Left lung (tissue), 10 donors: ENCODE data around the gene AKR1B1. TPM values are rescaled to one million over a fixed set of nuclear protein-coding genes. Genes with fewer than 3 reads are reported as not detected.

Source experiments
- ATAC-seq: fragments of 200-7000 bp; cut with Tn5 transposase; one replicate; pipeline ENCODE4 v1.9.1; 2020; ENCODE audit warnings: moderate library complexity
- DNase-seq, 4 donors: peaks; one replicate each; pipeline ENCODE4 v3.0.0-alpha.2; 2013 to 2020
- H3K27ac ChIP-seq, 2 donors: fragments of 200-600 bp; sonication (generic) in 1 of 2; one replicate each; pipeline versions ENCODE4 v1.5.0 to v1.8.0; 2020 to 2021
- H3K27me3 ChIP-seq, 2 donors: fragments of 200-600 bp; sonication (generic) in 1 of 2; one replicate each; pipeline versions ENCODE4 v1.5.0 to v1.8.0; 2020 to 2021
- H3K36me3 ChIP-seq, 2 donors: fragments of 200-600 bp; sonication (generic) in 1 of 2; one replicate each; pipeline versions ENCODE4 v1.5.0 to v1.8.0; 2020 to 2021
- H3K4me1 ChIP-seq, 2 donors: fragments of 200-600 bp; one replicate each; pipeline ENCODE4 v1.8.0; 2021
- H3K4me3 ChIP-seq, 2 donors: fragments of 200-600 bp; sonication (generic) in 1 of 2; one replicate each; pipeline versions ENCODE4 v1.5.0 to v1.8.0; 2020 to 2021; ENCODE audit warnings: mild to moderate bottlenecking in 1 of 2
- H3K9me3 ChIP-seq, 2 donors: fragments of 200-600 bp; sonication (generic) in 1 of 2; one replicate each; pipeline versions ENCODE4 v1.5.0 to v1.8.0; 2020 to 2021
- CTCF ChIP-seq, 2 donors: fragments of 200-600 bp; sonication (generic) in 1 of 2; IDR thresholded peaks; one replicate each; pipeline versions ENCODE4 v1.5.0 to v1.8.0; 2021; ENCODE audit warnings: antibody characterized with exemption in 2 of 2
- intact Hi-C, 2 donors: fragments of 100-400 bp; cut with DNase I; formaldehyde crosslinking; loops; one replicate each; pipeline versions ENCODE4 v1.11.2 to v1.14.2; 2022
- polyA plus RNA-seq, 6 donors: library from polyadenylated mRNA; unstranded; fragments of 120-200 nt; gene quantifications; one replicate each; pipeline ENCODE4 v1.2.1, GENCODE V29; 2013; ENCODE audit not compliant: insufficient read length in 6 of 6
- total RNA-seq, 2 donors: library from RNA; stranded (reverse); fragmentation: NEBNext Ultra II Directional; extraction: Animal tissue kit (Norgen Biotek cat#: 25700); gene quantifications; one replicate each; pipeline ENCODE4 v1.2.1, GENCODE V29; 2021
- donor health status: DM: no; HTN: yes; CAD: no.
- donor health status: DM: no; HTN: no; CAD: no.

The AKR1B1 gene
- total and polyA plus RNA-seq, 8 donors = 63.8 to 85.0 (median 69.3) TPM

GRCh38 chr7:134444961-134445315 is 14.0 kb downstream of the AKR1B1 start:
- no peak for DNase-seq
- Histone ChIP-seq H3K27ac (no peak overlapping the region), H3K4me1 (no peaks in the 10 kb centered on the region), H3K27me3 (no peaks in the 10 kb centered on the region), H3K4me3 (no peak overlapping the region), H3K36me3 (peaks cover 0 to 86% of the 10 kb centered on the region in 2 donors), H3K9me3 (no peaks in the 10 kb centered on the region)
- no peak for TF ChIP-seq CTCF (IDR thresholded peaks at IDR 0.05)
- ATAC-seq = no peak
- intact Hi-C loops = no loop called here

- Histone ChIP-seq H3K9me3 (no peaks in the 10 kb centered on the region), H3K4me1 (no peaks in the 10 kb centered on the region), H3K4me3 (no peak overlapping the region), H3K27ac (no peak overlapping the region), H3K27me3 (no peaks in the 10 kb centered on the region), H3K36me3 (peaks cover 0 to 81% of the 10 kb centered on the region in 2 donors)
- TF ChIP-seq CTCF (IDR thresholded peaks at IDR 0.05) = no peak
- intact Hi-C loops = no loop called here
- ATAC-seq (peak; percentile 44), DNase-seq (no peak)
Measured at GRCh38 chr7:134444198-134444960, 14.5 kb downstream of the AKR1B1 start.

- Histone ChIP-seq H3K27ac (no peak overlapping the region), H3K4me1 (no peaks in the 10 kb centered on the region), H3K27me3 (no peaks in the 10 kb centered on the region), H3K36me3 (peaks cover 0 to 75% of the 10 kb centered on the region in 2 donors), H3K4me3 (no peak overlapping the region), H3K9me3 (peaks cover 0 to 4% of the 10 kb centered on the region in 2 donors)
- ATAC-seq = no peak
- intact Hi-C loops = no loop called here
- no peak for DNase-seq
- no peak for TF ChIP-seq CTCF (IDR thresholded peaks at IDR 0.05)
Measured at GRCh38 chr7:134443396-134444070, 15.4 kb downstream of the AKR1B1 start.

GRCh38 chr7:134442441-134443220 is 16.3 kb downstream of the AKR1B1 start:
- Histone ChIP-seq H3K9me3 (peaks cover 0 to 4% of the 10 kb centered on the region in 2 donors), H3K27me3 (no peaks in the 10 kb centered on the region), H3K27ac (no peak overlapping the region), H3K4me1 (no peaks in the 10 kb centered on the region), H3K36me3 (peaks cover 0 to 66% of the 10 kb centered on the region in 2 donors), H3K4me3 (no peak overlapping the region)
- intact Hi-C loops = no loop called here
- DNase-seq (no peak), ATAC-seq (no peak)
- no peak for TF ChIP-seq CTCF (IDR thresholded peaks at IDR 0.05)

- Histone ChIP-seq H3K4me1 (no peaks in the 10 kb centered on the region), H3K27ac (no peak overlapping the region), H3K36me3 (peaks cover 0 to 52% of the 10 kb centered on the region in 2 donors), H3K9me3 (peaks cover 0 to 4% of the 10 kb centered on the region in 2 donors), H3K27me3 (no peaks in the 10 kb centered on the region), H3K4me3 (no peak overlapping the region)
- DNase-seq (no peak), ATAC-seq (no peak)
- no peak for TF ChIP-seq CTCF (IDR thresholded peaks at IDR 0.05)
- intact Hi-C loops = no loop called here
Measured at GRCh38 chr7:134441264-134441663, 17.6 kb downstream of the AKR1B1 start.
